HEK293 (cell line): ENCODE results near the gene IL1B.
A peak's percentile ranks its signal among the peaks of the same experiment; 100 is the strongest.

Experiments used
- BCL11A ChIP-seq: fragments of 450-650 bp; formaldehyde crosslinking; IDR thresholded peaks from 2 replicates; pipeline ENCODE4 v1.5.1; 2016; ENCODE audit warnings: low read depth, missing biosample characterization, missing genetic modification characterization
- FEZF1 ChIP-seq: fragments of 450-650 bp; formaldehyde crosslinking; IDR thresholded peaks from 2 replicates; pipeline ENCODE4 v1.5.1; 2016; ENCODE audit warnings: missing biosample characterization, missing genetic modification characterization
- GFI1B ChIP-seq: fragments of 450-650 bp; formaldehyde crosslinking; IDR thresholded peaks from 2 replicates; pipeline ENCODE4 v1.5.1; 2016; ENCODE audit warnings: missing biosample characterization, missing genetic modification characterization
- MEIS1 ChIP-seq: sonication (generic); formaldehyde crosslinking; IDR thresholded peaks from 2 replicates; pipeline ENCODE4 v1.8.1; 2022; ENCODE audit warnings: missing genetic modification reagents, mild to moderate bottlenecking, borderline replicate concordance
- PRDM6 ChIP-seq: fragments of 450-650 bp; formaldehyde crosslinking; IDR thresholded peaks from 2 replicates; pipeline ENCODE4 v1.5.1; 2017; ENCODE audit warnings: missing biosample characterization, missing genetic modification characterization
- SCRT1 ChIP-seq: fragments of 450-650 bp; formaldehyde crosslinking; IDR thresholded peaks from 2 replicates; pipeline ENCODE4 v1.5.1; 2016; ENCODE audit warnings: missing biosample characterization, missing genetic modification characterization, borderline replicate concordance
- SCRT2 ChIP-seq: fragments of 450-650 bp; formaldehyde crosslinking; IDR thresholded peaks from 2 replicates; pipeline ENCODE4 v1.5.1; 2016; ENCODE audit warnings: missing biosample characterization, missing genetic modification characterization
- TSHZ1 ChIP-seq: fragments of 450-650 bp; formaldehyde crosslinking; IDR thresholded peaks from 2 replicates; pipeline ENCODE4 v1.5.1; 2016; ENCODE audit warnings: missing biosample characterization, missing genetic modification characterization, borderline replicate concordance
- WT1 ChIP-seq: fragments of 450-650 bp; formaldehyde crosslinking; IDR thresholded peaks from 2 replicates; pipeline ENCODE4 v1.5.1; 2016; ENCODE audit warnings: missing biosample characterization, missing genetic modification characterization
- ZBTB17 ChIP-seq: fragments of 450-650 bp; formaldehyde crosslinking; IDR thresholded peaks from 2 replicates; pipeline ENCODE4 v1.5.1; 2016; ENCODE audit warnings: missing biosample characterization, missing genetic modification characterization
- ZBTB44 ChIP-seq: fragments of 450-650 bp; IDR thresholded peaks from 2 replicates; pipeline ENCODE4 v1.5.1; 2018; ENCODE audit warnings: missing biosample characterization, mild to moderate bottlenecking, missing genetic modification characterization
- ZBTB8A ChIP-seq: fragments of 450-650 bp; formaldehyde crosslinking; IDR thresholded peaks from 2 replicates; pipeline ENCODE4 v1.5.1; 2016; ENCODE audit warnings: missing biosample characterization, missing genetic modification characterization
- ZNF114 ChIP-seq: fragments of 450-650 bp; formaldehyde crosslinking; IDR thresholded peaks from 2 replicates; pipeline ENCODE4 v1.5.0; 2017; ENCODE audit warnings: missing biosample characterization, missing genetic modification characterization
- ZNF174 ChIP-seq: fragments of 450-650 bp; formaldehyde crosslinking; IDR thresholded peaks from 2 replicates; pipeline ENCODE4 v1.5.0; 2017; ENCODE audit warnings: missing biosample characterization, mild to moderate bottlenecking, missing genetic modification characterization
- ZNF2 ChIP-seq: fragments of 450-650 bp; formaldehyde crosslinking; IDR thresholded peaks from 2 replicates; pipeline ENCODE4 v1.5.1; 2016; ENCODE audit warnings: missing biosample characterization, missing genetic modification characterization
- ZNF202 ChIP-seq: fragments of 450-650 bp; formaldehyde crosslinking; IDR thresholded peaks from 2 replicates; pipeline ENCODE4 v1.5.1; 2016; ENCODE audit warnings: missing biosample characterization, missing genetic modification characterization, borderline replicate concordance
- ZNF280D ChIP-seq: fragments of 450-650 bp; formaldehyde crosslinking; IDR thresholded peaks from 2 replicates; pipeline ENCODE4 v1.5.1; 2016; ENCODE audit warnings: missing biosample characterization, missing genetic modification characterization
- ZNF391 ChIP-seq: fragments of 450-650 bp; formaldehyde crosslinking; IDR thresholded peaks from 2 replicates; pipeline ENCODE4 v1.5.1; 2016; ENCODE audit warnings: low read depth, missing biosample characterization, missing genetic modification characterization, borderline replicate concordance
- ZNF488 ChIP-seq: fragments of 450-650 bp; formaldehyde crosslinking; IDR thresholded peaks from 2 replicates; pipeline ENCODE4 v1.5.1; 2016; ENCODE audit warnings: missing biosample characterization, missing genetic modification characterization
- ZNF549 ChIP-seq: fragments of 450-650 bp; IDR thresholded peaks from 2 replicates; pipeline ENCODE4 v1.5.1; 2018; ENCODE audit warnings: missing biosample characterization, missing genetic modification characterization, mild to moderate bottlenecking, inconsistent platforms, moderate library complexity
- ZNF585B ChIP-seq: fragments of 450-650 bp; formaldehyde crosslinking; IDR thresholded peaks from 2 replicates; pipeline ENCODE4 v1.5.1; 2016; ENCODE audit warnings: missing biosample characterization, missing genetic modification characterization
- ZNF610 ChIP-seq: fragments of 450-650 bp; formaldehyde crosslinking; IDR thresholded peaks from 2 replicates; pipeline ENCODE4 v1.5.1; 2016; ENCODE audit warnings: missing biosample characterization, missing genetic modification characterization, borderline replicate concordance
- ZNF624 ChIP-seq: fragments of 450-650 bp; formaldehyde crosslinking; IDR thresholded peaks from 2 replicates; pipeline ENCODE4 v1.5.1; 2017; ENCODE audit warnings: missing biosample characterization, missing genetic modification characterization
- ZNF704 ChIP-seq: fragments of 450-650 bp; formaldehyde crosslinking; IDR thresholded peaks from 2 replicates; pipeline ENCODE4 v1.5.1; 2016; ENCODE audit warnings: missing biosample characterization, missing genetic modification characterization
- ZNF76 ChIP-seq: fragments of 450-650 bp; formaldehyde crosslinking; IDR thresholded peaks from 2 replicates; pipeline ENCODE4; 2016; ENCODE audit warnings: low read depth, missing biosample characterization, missing genetic modification characterization, borderline replicate concordance
- ZSCAN4 ChIP-seq: fragments of 450-650 bp; formaldehyde crosslinking; IDR thresholded peaks from 2 replicates; pipeline ENCODE4 v1.5.1; 2017; ENCODE audit warnings: missing biosample characterization, missing genetic modification characterization

The IL1B gene

GRCh38 chr2:112869258-112869842, 32.8 kb upstream of the IL1B start (continued):
- TF ChIP-seq ZNF280D (tag by site-specific recombination) (no peak), ZNF610 (peak; percentile 61; the same call in 1 of the 2 replicates), ZBTB8A (tag by site-specific recombination) (peak; percentile 83), ZSCAN4 (peak; percentile 52; the same call in 1 of the 2 replicates), PRDM6 (tag by site-specific recombination) (peak; percentile 98), ZNF114 (tag by site-specific recombination) (no peak), SCRT1 (tag by site-specific recombination) (peak; percentile 65), MEIS1 (CRISPR knock-in tag) (peak; percentile 51; the same call in 1 of the 2 replicates), GFI1B (peak; percentile 66), BCL11A (tag by site-specific recombination) (peak; percentile 80), ZNF2 (tag by site-specific recombination) (peak; percentile 60; the same call in 1 of the 2 replicates), ZNF624 (tag by site-specific recombination) (no peak), ZNF202 (no peak), ZBTB44 (tag by site-specific recombination) (peak; percentile 81; the same call in 1 of the 2 replicates), TSHZ1 (peak; percentile 85; the same call in 1 of the 2 replicates), FEZF1 (peak; percentile 95), ZNF174 (tag by site-specific recombination) (no peak), ZNF76 (peak; percentile 50; the same call in 1 of the 2 replicates), ZBTB17 (tag by site-specific recombination) (peak; percentile 52), ZNF585B (no peak), ZNF488 (tag by site-specific recombination) (peak; percentile 81), SCRT2 (tag by site-specific recombination) (peak; percentile 78), ZNF391 (tag by site-specific recombination) (0 out of 2 replicates have a peak, but pooled peaks have one; percentile 45), ZNF549 (tag by site-specific recombination) (no peak), ZNF704 (tag by site-specific recombination) (no peak), WT1 (tag by site-specific recombination) (peak; percentile 98)
